GM12801 (cell line): ENCODE results near the gene PROX2.

Experiments used
- CTCF ChIP-seq: IDR thresholded peaks from one replicate; pipeline ENCODE4 v1.5.1; 2011; ENCODE audit warnings: control low read depth; ENCODE audit not compliant: insufficient read length; ENCODE audit errors: extremely low read depth

Gene PROX2

GRCh38 chr14:74852922-74853530 lies 22.9 kb downstream of the PROX2 start:
- TF ChIP-seq CTCF = no peak

- TF ChIP-seq CTCF = no peak
Observed at GRCh38 chr14:74848768-74849167, 27.2 kb downstream of the PROX2 start.

- no peak for TF ChIP-seq CTCF
Observed at GRCh38 chr14:74846968-74847665, 28.8 kb downstream of the PROX2 start.

GRCh38 chr14:74846168-74846567 lies 29.8 kb downstream of the PROX2 start:
- no peak for TF ChIP-seq CTCF

- no peak for TF ChIP-seq CTCF
Observed at GRCh38 chr14:74843653-74844052, 32.3 kb downstream of the PROX2 start.

- TF ChIP-seq CTCF = no peak
Observed at GRCh38 chr14:74841230-74842207, 34.4 kb downstream of the PROX2 start.

GRCh38 chr14:74840603-74841030 lies 35.3 kb downstream of the PROX2 start:
- no peak for TF ChIP-seq CTCF
